MCF 10A (cell line): ENCODE measurements around the gene MACROH2A2. TPM values are rescaled to one million over a fixed set of nuclear protein-coding genes. Genes with fewer than 3 reads are reported as not detected.
A peak's percentile ranks its signal among the peaks of the same experiment; 100 is the strongest.

ENCODE experiments used
- BruUV-seq: library from RNA; stranded (reverse); fragments of 400-500 nt; replicated peaks from 2 replicates; lab custom pipeline; 2021; lab: Mats Ljungman, UMichigan
- CTCF ChIA-PET: fragments of 300-600 bp; sonication (Branson Sonifier 250); formaldehyde crosslinking; extraction: SDS; loops from one replicate; lab custom pipeline; 2021; ENCODE audit warnings: antibody characterized with exemption, inconsistent platforms; lab: Yijun Ruan, JAX
- POLR2A ChIA-PET: fragments of 300-600, 350-650 bp; sonication (Branson Sonifier 250); formaldehyde crosslinking; extraction: SDS; loops from one replicate; lab custom pipeline; 2020; ENCODE audit warnings: antibody characterized with exemption, inconsistent platforms; lab: Yijun Ruan, JAX
- DNase-seq: peaks from one replicate; pipeline ENCODE4 v3.0.0-alpha.2; 2018; ENCODE audit not compliant: unreplicated experiment
- H3K27ac Mint-ChIP-seq: one replicate; pipeline ENCODE4 v1.8.0; 2022; ENCODE audit warnings: mild to moderate bottlenecking, low read depth, mixed read lengths; ENCODE audit not compliant: unreplicated experiment
- H3K27me3 Mint-ChIP-seq: one replicate; pipeline ENCODE4 v1.8.0; 2022; ENCODE audit warnings: mixed read lengths; ENCODE audit not compliant: insufficient read depth, unreplicated experiment
- H3K36me3 Mint-ChIP-seq: one replicate; pipeline ENCODE4 v1.8.0; 2022; ENCODE audit warnings: mild to moderate bottlenecking, moderate library complexity, mixed read lengths; ENCODE audit not compliant: insufficient read depth, unreplicated experiment
- H3K4me1 Mint-ChIP-seq: one replicate; pipeline ENCODE4 v1.8.0; 2022; ENCODE audit warnings: mixed read lengths; ENCODE audit not compliant: insufficient read depth, unreplicated experiment
- H3K4me3 Mint-ChIP-seq: one replicate; pipeline ENCODE4 v1.8.0; 2022; ENCODE audit warnings: mild to moderate bottlenecking, moderate library complexity, mixed read lengths; ENCODE audit not compliant: unreplicated experiment
- H3K9me3 Mint-ChIP-seq: one replicate; pipeline ENCODE4 v1.8.0; 2022; ENCODE audit warnings: mixed read lengths; ENCODE audit not compliant: unreplicated experiment
- intact Hi-C: fragments of 100-400 bp; cut with micrococcal nuclease; formaldehyde crosslinking; loops from 2 replicates; pipeline ENCODE4 v1.14.1; 2022
- total RNA-seq: library from RNA; stranded (reverse); gene quantifications from 2 replicates; pipeline ENCODE4 v1.2.3, GENCODE V29; 2022
- TF ChIP-seq, protein P1 (sequence below): fragments of 200-600 bp; IDR thresholded peaks from one replicate; pipeline ENCODE4 v1.8.0; 2022; ENCODE audit warnings: antibody characterized with exemption, mild to moderate bottlenecking; ENCODE audit not compliant: unreplicated experiment

The MACROH2A2 gene
- total RNA-seq, 1 experiment from 2014 or later, result 17.6 TPM

DNA sequence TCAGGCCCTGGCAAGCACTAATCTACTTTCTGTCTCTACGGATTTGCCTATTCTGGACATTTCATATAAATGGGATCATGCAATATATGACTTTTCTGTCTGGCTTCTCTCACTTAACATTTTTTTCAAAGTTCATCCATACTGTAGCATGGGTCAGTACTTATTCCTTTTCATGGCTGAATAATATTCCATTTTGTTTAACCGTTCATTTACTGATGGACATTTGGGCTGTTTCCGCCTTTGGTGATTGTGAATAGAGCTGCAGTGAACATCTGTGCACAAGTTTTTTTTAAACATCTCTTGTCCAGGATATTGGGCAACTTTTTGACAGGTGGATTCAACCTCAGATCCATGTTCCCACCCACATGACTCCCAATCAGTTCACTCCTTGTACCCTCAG lies 49.0 kb downstream of the MACROH2A2 start:
- no TSS peak for BruUV-seq
- no peak for DNase-seq
- Mint-ChIP-seq H3K9me3 (no peaks in the 10 kb centered on the region), H3K27ac (no peak overlapping the region), H3K4me3 (no peak overlapping the region), H3K4me1 (no peaks in the 10 kb centered on the region), H3K36me3 (peaks cover 9% of the 10 kb centered on the region), H3K27me3 (no peaks in the 10 kb centered on the region)
- POLR2A ChIA-PET, result no interaction called here
- CTCF ChIA-PET, result interaction anchor here (0.6 to 13.0 kb wide), 3 partner anchors 15 to 448 kb away, joined by 3 to 107 read pairs (median 3); no protein-coding TSS in a partner anchor
- TF ChIP-seq, protein P1, sequence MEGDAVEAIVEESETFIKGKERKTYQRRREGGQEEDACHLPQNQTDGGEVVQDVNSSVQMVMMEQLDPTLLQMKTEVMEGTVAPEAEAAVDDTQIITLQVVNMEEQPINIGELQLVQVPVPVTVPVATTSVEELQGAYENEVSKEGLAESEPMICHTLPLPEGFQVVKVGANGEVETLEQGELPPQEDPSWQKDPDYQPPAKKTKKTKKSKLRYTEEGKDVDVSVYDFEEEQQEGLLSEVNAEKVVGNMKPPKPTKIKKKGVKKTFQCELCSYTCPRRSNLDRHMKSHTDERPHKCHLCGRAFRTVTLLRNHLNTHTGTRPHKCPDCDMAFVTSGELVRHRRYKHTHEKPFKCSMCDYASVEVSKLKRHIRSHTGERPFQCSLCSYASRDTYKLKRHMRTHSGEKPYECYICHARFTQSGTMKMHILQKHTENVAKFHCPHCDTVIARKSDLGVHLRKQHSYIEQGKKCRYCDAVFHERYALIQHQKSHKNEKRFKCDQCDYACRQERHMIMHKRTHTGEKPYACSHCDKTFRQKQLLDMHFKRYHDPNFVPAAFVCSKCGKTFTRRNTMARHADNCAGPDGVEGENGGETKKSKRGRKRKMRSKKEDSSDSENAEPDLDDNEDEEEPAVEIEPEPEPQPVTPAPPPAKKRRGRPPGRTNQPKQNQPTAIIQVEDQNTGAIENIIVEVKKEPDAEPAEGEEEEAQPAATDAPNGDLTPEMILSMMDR, result no peak
- intact Hi-C loops, result no loop called here

DNA sequence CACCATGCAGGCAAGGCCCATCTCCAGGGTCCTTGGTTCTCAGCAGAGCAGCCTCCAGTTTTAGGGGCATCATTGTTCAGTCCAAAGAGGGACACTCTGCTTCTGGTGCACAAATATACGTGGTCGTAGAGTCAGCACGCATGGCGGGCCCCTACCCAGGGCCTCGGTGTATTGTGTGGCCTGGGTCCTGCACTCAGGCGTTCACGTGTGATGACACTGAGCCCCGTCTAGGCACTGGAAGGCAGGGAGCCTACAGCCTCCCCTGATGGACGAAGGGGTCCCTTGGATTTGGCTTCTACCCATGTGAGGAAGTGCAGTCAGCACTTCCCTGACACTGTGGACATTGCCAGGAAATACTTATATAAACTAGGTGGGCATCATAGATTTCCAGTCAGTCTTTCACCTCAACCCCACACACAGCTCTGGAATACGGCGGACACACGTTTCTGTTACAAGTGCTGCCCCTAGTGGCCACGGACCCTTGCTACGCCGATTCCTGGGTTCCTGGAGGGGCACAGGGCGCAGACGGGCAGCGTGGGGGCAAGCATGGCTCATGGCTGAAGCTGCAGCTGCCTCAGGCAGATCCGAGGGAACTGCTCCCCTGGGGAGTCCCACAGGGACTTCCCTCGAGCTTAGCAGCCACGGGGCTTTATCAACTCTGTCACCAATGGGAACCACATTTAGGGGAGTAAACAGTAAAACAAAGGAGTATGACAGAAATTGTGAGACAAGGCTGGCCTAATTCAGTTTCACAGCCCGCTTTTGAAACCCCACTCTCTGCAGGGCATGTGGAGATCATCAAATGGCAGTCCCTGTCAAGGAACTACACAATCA lies 54.5 kb downstream of the MACROH2A2 start:
- Mint-ChIP-seq H3K27me3 (no peaks in the 10 kb centered on the region), H3K27ac (no peak overlapping the region), H3K4me1 (no peaks in the 10 kb centered on the region), H3K9me3 (no peaks in the 10 kb centered on the region), H3K4me3 (no peak overlapping the region), H3K36me3 (peaks cover 16% of the 10 kb centered on the region)
- BruUV-seq, result no TSS peak
- TF ChIP-seq, protein P1, result peak; percentile 39
- intact Hi-C loops, result no loop called here
- ChIA-PET POLR2A (no interaction called here), CTCF (interaction anchor here (0.6 to 2.3 kb wide), 3 partner anchors 9 to 328 kb away, joined by 3 to 11 read pairs (median 3); no protein-coding TSS in a partner anchor)
- DNase-seq, result no peak

DNA sequence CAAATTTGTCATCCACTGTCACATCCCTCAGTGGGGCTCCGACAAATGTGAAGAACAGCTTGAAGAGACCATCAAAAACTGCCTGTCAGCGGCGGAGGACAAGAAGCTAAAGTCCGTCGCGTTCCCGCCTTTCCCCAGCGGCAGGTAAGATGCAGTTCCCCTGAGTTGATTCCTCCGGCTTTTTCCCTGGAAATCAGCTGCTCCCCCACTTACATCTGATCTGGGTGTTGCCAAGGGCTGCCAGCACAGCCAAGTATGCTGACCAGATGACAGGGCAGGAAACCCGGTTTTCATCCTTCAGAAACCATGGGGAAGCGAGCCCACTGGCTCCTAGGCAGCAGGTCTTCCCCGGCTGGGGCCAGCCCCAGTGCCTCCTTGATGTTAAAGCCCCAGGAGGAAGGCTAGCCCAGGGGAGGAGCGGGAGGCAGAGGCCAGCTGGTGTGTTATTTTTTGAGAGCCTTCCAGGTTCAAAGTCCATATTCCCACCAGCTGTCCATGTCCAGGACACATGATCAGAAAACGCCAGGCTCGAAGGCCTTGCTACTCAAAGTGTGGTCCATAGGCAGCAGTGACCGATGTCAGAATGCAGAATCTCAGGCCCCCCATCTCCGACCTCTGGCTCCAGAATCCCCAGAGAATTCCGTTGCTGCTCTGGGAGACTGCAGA lies 56.6 kb downstream of the MACROH2A2 start:
- H3K4me3 Mint-ChIP-seq, result no peak overlapping the region
- TF ChIP-seq, protein P1, result no peak
- BruUV-seq, result no TSS peak
- no peak for DNase-seq
- H3K27me3 Mint-ChIP-seq, result no peaks in the 10 kb centered on the region
- H3K27ac Mint-ChIP-seq, result no peak overlapping the region
- no peaks in the 10 kb centered on the region for H3K9me3 Mint-ChIP-seq
- peaks cover 28% of the 10 kb centered on the region for H3K36me3 Mint-ChIP-seq
- no peaks in the 10 kb centered on the region for H3K4me1 Mint-ChIP-seq
- ChIA-PET POLR2A (interaction anchor here (1.9 kb wide), 1 partner anchor 9 kb away, joined by 7 read pairs; no protein-coding TSS in a partner anchor), CTCF (interaction anchor here (0.7 to 2.3 kb wide), 3 partner anchors 8 to 1121 kb away, joined by 3 to 11 read pairs (median 3); no protein-coding TSS in a partner anchor)
- intact Hi-C loops, result no loop called here

DNA sequence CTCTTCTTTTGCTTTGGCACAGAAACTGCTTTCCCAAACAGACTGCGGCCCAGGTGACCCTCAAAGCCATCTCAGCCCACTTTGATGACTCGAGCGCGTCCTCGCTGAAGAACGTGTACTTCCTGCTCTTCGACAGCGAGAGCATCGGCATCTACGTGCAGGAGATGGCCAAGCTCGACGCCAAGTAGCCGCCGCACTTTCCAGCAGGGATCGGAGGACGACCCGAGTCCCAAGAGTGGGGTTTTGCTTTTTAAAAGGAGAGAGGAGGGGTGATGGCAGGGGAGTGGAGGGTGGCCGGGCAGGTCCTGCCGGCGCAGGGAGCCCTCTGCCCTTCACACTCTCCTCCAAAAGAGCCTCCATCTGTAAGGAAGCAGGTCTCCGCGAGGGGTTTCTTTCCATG lies 58.9 kb downstream of the MACROH2A2 start:
- ChIA-PET CTCF (no interaction called here), POLR2A (interaction anchor here (1.3 kb wide), 1 partner anchor 35 kb away, joined by 4 read pairs; the partner anchor contains the start of gene TYSND1)
- intact Hi-C loops, result no loop called here
- TF ChIP-seq, protein P1, result no peak
- no TSS peak for BruUV-seq
- no peak overlapping the region for H3K27ac Mint-ChIP-seq
- H3K4me3 Mint-ChIP-seq, result no peak overlapping the region
- peaks cover 5% of the 10 kb centered on the region for H3K4me1 Mint-ChIP-seq
- DNase-seq, result no peak
- H3K9me3 Mint-ChIP-seq, result no peaks in the 10 kb centered on the region
- peaks cover 44% of the 10 kb centered on the region for H3K36me3 Mint-ChIP-seq
- no peaks in the 10 kb centered on the region for H3K27me3 Mint-ChIP-seq
